Upper lobe of left lung (tissue), 4 donors: ENCODE measurements around the gene WIPF1.

Source experiments
- CTCF ChIP-seq, 6 experiments: fragments of 450-650 bp in 4 of 6; fragments of 200-600 bp in 2 of 6; sonication (generic) in 2 of 6; IDR thresholded peaks; one replicate each; pipeline ENCODE4 v1.5.1; 2016 to 2019; ENCODE audit warnings: antibody characterized with exemption in 6 of 6
- EP300 ChIP-seq, 4 donors: sonication (generic); formaldehyde crosslinking; IDR thresholded peaks; one replicate each; pipeline ENCODE4 v1.5.1; 2017; ENCODE audit warnings: antibody characterized with exemption in 4 of 4, control low read depth in 2 of 4
- POLR2A ChIP-seq, 4 donors: fragments of 450-650 bp; IDR thresholded peaks; one replicate each; pipeline ENCODE4 v1.5.1; 2016 to 2017; ENCODE audit warnings: antibody characterized with exemption in 4 of 4, mild to moderate bottlenecking in 2 of 4

- TF ChIP-seq POLR2A (IDR thresholded peaks at IDR 0.05) (no peak), CTCF (IDR thresholded peaks at IDR 0.05) (no peak), EP300 (IDR thresholded peaks at IDR 0.05) (no peak)
These were observed 10.0 kb downstream of the WIPF1 start for GRCh38 chr2:174587579-174587978.
